LHCN-M2 (cell line): Measurements from ENCODE around the gene SPIN1. TPM values are rescaled to one million over a fixed set of nuclear protein-coding genes. Genes with fewer than 3 reads are reported as not detected.
A peak's percentile ranks its signal among the peaks of the same experiment; 100 is the strongest.

ENCODE experiments used
- DNase-seq: peaks from one replicate; pipeline ENCODE4 v3.0.0-alpha.2; 2012; ENCODE audit warnings: low read depth
- total RNA-seq: library from RNA; depleted of rRNA; stranded (reverse); fragments of >200 nt; gene quantifications from 2 replicates; pipeline ENCODE4 v1.2.3, GENCODE V29; 2014

SPIN1 gene
- total RNA-seq, 1 experiment from 2014 or later: 113 TPM

DNA sequence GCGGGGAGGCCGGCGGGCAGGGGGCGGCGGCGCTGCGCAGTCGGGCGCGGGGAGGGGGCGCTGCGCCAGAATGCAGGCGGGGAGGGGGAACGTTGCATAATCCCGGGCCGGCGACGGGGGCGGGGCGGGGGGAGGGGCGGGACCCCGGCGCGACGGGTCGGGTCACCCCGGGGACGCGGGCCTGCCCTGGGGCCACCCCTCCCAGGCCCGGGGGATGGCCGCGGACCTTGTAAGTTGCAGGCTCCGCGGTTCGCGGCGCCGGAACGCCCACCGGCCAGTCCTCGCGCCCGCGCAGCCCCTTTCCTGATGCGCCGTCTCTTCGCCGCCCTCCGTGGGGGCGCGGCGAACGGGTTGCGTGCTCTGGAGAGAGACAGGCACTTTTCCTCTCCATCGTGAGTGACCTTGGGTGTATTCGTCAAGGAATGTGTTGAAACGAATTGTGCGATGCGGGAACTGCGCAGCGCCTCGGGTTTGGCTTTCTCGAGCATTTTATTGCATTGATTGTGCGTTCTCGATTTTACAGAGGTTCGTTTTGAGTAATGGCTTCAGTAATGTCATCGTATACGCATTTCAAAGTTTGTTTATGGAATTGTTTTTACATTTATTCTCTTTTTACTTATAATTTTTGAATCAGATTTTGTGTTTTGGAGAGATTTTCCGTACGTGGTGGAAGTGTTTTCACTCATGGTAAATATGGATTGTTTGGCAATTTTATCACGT is 802 bp downstream of the SPIN1 start:
- DNase-seq: peak; percentile 71

DNA sequence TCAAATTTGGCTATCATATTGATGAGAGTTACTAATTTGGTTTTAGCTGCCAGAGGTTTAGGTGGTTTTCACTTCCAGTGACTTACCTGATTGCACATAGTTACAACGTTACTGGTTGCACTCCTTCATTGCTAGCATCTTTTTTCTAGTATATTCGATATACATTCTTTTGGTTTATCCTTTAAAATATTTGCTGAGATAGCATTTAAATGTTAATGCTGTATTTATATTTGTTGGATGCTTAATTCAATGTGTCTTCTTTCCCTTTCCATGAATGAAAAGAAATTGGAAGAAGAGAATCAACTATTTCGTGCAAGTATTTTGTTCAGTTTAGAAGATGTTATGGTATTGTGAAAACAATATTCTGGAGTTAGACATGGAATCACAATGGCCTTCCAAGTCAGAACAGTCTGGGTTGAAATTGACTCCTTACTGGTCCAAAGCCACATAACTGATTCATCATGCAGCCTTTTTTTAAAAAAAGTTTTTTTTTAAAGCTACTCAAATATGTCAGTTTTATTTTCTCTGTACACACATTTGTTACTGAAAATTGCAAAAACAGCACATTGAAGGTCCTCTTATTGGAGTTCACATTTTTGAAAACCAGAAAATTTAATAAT is 2.2 kb downstream of the SPIN1 start:
- no peak for DNase-seq

DNA sequence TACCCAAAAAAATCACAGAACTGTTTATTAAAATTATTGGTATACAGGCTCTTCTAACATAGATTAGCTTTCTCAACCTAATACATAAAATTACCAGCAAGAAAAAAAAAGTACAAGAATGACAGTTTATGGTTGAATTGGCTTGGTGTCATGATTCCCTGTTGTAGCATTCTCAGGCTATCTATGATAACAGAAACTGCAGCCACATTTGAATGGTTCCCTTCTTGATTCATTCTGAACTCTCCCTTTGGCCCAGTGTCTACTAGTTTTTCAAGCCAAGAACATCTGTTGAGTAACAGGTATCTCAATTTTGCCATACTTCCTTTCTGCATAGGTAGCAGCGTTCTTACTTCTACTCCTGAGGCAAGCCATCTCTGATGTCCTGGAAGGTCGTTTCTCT is 3.0 kb downstream of the SPIN1 start:
- no peak for DNase-seq

DNA sequence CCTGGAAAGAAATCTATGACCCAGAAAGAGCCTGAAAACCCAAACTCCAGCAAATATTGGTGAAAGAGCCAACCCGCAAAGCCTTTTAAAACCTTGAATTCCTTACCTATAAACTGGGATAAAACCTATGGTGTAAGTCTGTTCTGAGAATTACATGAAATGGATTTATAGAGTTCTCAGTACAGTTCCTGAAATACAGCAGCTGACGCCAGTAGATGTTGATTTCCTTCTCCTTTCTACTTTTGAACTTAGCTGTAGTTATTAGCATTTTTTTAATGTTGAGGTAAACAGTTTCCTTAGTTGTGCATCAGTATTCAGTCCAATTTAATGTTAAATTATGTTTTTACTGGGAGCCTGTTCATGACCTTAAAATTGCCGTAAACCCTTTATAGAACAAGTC is 3.7 kb downstream of the SPIN1 start:
- DNase-seq: no peak

DNA sequence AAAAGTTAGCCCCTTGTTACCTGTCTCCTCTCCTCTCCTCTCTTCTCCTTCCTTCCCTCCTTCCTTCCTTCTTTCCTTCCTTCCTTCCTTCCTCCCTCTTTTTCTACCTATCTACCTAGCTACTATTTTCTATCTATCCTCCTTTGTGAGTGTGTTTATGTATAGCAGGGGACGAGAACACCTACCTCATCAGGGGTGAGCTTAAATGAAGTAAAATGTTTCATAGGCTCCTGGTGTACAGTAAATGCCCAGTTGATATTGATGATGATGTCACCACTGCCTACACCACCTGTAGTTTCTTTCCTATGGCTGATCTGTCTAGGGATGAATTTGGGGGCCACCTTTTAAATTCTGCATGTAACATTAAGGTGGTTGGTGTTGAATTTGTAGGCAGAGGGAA is 4.3 kb downstream of the SPIN1 start:
- DNase-seq: no peak

DNA sequence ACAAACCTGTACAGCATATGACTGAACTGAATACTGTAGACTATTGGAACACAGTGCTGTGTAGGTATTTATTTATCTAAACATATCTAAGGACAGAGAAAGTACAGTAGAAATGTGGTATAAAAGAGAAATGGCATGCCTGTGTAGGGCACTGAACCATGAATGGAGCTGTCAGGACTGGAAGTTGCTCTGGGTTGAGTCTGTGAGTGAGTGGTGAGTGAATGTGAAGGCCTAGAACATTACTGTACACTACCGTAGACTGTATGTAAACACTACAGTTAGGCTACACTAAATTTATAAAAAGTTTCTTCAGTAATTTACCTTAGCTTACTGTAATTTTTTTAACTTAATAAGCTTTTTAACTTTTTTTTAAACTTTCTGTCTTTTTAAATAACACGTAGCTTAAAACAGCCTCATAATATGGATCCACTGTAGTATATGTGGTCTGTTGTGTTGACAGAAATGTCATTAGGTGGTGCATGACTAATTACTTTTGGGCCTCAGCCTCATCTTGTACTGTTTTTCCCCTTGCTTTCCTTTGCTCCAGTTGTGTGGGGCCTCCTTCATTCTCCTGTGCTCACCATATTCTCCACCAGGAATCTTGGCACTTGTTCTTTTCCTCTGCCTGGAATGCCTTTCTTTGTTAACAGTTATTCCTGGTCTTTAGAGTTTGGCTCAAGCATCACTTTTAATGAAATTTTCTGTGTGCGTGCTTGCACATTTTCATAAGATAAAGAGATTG is 8.8 kb downstream of the SPIN1 start:
- no peak for DNase-seq

DNA sequence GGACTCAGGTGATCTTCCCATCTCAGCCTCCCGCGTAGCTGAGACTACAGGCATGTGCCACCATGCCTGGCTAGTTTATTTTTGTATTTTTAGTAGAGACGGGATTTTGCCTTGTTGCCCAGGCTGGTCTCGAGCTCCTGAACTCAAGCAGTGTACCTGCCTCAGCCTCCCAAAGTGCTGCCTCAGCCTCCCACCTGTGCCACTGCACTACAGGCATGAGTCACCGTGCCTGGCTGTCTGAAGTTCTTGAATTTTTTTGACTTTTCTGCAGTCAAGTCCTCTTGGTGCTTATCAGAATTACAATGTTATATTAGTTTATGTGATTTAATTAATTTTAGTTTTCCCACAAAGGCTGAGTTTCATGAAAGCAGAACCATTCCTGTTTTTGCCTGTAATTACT is 9.8 kb downstream of the SPIN1 start:
- no peak for DNase-seq

DNA sequence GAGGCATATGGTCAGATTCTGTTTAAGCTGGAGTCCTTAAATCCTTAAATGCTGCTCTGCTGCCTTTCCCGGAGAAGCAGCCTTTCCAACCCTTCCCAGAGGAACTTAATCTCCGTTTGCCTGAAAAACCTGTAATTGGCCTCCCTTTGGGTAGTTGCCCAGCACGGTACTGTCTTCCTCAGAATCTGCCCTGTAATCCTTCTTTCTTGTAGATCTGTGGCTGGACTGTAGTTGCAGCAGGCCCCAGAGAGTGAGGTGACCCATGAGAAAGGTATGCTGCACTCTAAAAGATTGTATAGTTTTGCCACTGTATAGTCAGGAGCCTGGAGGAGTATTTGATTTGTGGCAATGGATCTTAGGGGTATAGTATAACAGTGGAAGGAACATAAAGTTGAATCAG is 11.7 kb downstream of the SPIN1 start:
- DNase-seq: peak; percentile 68

DNA sequence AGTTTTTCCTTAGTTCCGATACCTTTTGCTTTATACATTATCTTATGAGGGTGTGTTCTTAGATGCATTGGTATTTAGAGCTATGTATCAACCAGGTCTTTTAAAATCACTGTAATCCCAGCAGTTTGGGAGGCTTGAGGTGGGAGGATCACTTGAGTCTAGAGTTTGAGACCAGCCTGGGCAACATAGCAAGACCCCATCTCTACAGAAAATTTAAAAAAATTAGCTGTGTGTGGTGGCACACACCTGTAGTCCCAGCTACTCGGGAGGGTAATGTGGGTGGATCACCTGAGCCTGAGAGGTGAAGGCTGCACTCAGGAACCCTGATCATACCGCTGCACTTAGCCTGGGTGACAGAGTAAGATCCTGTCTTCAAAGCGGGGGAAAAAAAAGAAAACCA is 15.1 kb downstream of the SPIN1 start:
- no peak for DNase-seq

DNA sequence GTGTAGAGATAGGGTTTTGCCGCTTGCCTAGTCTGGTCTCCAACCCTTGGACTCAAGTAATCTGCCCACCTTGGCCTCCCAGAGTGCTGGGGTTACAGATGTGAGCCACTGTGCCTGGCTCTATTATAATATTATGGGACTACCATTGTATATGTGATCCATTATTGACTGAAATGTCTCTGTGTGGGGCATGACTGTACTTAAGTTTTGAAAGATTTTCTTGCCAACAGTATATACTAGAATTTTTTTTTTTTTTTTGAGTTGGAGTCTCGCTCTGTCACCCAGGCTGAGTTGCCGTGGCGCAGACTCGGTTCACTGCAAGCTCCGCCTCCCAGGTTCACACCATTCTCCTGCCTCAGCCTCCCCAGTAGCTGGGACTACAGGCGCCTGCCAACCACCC is 17.8 kb downstream of the SPIN1 start:
- no peak for DNase-seq

DNA sequence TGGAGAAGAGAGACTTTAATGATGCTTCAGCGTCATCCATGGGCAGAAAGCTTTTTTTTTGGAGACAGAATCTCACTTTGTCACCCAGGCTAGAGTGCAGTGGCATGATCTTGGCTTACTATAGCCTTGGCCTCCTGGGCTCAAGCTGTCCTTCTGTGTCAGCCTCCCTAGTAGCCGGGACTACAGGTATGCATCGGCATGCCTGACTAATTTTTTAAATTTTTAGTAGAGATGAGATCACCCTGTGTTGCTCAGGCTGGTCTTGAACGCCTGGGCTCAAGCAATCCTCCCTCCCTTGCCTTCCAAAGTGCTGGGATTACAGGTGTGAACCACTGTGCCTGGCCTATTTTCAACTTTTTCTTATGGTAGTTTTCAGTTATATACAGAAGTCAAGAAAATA is 23.2 kb downstream of the SPIN1 start:
- DNase-seq: no peak

DNA sequence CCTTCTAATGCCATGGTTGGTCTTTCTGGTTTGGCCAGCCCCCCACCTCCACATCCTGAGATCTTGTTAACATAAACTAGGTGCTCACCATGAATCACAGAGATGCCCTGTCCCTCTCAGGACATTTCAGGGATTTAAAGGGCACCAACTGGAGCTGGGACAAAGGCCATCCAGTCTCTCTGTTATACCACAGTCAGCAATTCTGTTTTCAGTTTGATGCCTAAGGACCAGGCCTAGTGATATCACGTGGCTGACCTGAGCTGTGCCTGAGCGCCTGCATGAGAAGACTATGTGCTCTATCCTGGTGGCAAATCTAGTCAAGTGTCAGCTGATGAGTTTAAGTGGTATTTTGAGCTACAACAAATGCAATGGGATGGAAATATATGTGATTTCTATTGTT is 26.1 kb downstream of the SPIN1 start:
- no peak for DNase-seq

DNA sequence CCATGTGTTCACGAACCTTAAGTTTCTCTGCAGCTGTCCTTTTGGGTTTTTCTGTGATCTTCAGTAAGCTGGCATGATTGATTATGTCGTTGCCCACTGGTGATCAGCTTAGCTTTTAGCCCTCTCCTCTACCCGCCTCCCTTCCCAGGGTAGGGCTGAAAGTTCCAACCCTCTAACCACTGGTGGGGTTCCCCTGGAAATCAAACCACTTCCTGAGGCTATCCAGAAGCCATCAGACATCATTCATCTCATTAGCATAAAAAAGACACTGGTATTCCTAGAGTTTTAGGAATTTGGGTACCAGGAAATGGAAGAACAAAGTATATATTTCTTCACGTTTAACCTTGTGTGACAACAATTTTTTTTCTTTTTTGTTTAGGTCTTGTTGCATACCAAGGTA is 29.8 kb downstream of the SPIN1 start:
- DNase-seq: no peak

DNA sequence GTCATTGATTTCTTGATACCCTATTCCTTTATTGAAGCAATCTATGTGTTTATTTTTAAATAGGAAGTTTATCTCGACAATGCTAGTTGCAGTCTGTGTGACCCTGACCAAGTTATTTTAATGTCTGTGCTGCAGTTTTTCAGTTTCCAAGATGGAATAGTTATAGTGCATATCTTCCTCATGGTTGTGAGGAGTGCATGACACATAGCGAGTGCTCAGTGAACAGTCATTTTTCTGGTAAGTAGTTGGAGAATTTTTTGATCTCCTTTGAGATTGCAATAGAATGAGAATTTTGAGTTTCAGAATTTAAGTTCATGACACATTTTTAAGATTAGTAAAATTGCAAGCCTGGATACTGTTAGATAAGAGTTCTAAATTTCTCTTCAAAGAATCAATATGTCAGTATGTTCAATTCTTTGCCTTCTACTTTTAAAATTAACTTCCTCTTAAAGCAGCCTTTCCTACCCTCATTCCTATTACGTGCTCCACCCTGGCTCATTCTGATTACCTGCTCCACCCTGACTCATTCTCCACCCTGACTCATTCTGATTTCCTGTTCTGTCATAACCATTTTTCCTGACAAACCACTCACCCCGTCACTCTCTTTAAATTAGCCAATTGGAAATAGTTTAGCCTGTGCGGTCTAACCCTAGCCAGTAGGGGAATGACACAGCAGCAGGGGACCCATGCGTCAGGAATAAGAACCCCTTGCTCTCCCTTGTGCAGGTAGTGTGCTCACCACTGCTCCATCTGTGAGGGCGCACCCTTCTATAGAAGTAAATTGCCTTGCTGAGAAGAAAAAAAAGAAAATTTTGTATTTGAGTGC is 30.7 kb downstream of the SPIN1 start:
- peak; percentile 25 for DNase-seq

DNA sequence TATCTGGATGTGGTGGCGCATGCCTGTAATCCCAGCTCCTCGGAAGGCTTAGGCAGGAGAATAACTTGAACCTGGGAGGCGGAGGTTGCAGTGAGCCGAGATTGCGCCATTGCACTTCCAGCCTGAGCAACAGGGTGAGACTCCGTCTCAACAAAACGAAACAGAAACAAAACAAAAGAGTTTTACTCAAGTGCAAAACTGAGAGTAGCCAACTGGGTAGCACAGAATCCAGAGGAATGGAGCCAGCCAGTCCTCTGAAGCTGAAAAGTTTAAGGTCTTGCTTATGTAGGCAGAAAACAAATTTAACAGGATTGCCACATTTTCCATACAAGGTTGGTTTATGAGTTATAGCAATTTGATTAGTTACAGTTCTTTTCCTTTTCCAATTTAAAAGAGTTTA is 32.0 kb downstream of the SPIN1 start:
- no peak for DNase-seq

DNA sequence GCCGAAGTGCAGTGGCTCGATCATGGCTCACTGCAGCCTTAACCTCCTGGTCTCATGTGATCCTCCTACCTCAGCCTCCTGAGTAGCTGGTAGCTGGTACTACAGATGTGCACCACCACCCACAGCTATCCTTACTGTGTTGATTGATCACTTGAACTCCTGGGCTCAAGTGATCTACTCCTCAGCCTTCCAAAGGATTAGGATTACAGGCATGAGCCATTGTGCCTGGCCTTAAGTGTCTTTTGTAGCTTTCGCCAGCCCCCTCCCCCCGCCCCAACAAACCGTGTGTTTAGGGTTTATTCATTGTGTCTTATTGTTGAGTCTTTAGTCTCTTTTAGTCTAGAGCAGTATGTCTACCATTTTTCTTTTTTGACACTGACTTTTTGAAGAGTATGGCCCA is 33.1 kb downstream of the SPIN1 start:
- DNase-seq: no peak

DNA sequence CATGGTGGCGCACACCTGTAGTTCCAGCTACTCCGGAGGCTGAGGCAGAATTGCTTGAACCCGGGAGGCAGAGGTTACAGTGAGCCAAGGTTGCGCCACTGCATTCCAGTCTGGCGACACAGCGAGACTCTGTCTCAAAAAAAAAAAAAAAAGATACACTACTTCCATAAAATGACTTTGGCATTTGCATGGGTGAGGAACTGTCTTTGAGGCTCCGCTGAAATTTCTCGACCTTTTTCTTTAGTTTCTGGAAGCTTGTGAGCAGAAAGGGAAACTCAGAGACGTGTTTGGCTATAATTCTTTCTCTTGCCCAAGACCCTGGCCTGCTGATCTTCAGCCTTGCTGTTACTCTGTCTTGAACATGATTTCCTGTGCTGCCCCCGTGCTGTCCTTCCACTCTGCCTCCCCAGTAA is 37.3 kb downstream of the SPIN1 start:
- DNase-seq: peak; percentile 38

DNA sequence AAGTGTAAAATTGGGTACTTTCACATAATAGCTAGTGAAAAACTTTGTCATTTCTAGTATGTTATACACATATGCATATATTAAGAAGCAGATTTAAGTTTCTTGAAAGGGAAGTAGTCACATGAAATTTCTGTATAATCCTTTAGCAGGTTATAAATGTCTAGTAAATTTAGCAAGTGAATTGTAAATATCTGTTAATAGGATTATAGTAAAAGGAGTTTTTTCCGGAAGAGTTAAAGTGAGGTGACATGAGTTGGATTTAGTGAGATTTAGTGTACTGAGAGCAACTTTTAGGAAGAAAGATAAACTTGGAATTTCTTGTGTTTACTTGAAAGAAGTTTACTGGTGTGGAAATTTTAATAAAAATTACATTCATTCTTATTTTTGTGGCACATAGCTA is 38.4 kb downstream of the SPIN1 start:
- no peak for DNase-seq

DNA sequence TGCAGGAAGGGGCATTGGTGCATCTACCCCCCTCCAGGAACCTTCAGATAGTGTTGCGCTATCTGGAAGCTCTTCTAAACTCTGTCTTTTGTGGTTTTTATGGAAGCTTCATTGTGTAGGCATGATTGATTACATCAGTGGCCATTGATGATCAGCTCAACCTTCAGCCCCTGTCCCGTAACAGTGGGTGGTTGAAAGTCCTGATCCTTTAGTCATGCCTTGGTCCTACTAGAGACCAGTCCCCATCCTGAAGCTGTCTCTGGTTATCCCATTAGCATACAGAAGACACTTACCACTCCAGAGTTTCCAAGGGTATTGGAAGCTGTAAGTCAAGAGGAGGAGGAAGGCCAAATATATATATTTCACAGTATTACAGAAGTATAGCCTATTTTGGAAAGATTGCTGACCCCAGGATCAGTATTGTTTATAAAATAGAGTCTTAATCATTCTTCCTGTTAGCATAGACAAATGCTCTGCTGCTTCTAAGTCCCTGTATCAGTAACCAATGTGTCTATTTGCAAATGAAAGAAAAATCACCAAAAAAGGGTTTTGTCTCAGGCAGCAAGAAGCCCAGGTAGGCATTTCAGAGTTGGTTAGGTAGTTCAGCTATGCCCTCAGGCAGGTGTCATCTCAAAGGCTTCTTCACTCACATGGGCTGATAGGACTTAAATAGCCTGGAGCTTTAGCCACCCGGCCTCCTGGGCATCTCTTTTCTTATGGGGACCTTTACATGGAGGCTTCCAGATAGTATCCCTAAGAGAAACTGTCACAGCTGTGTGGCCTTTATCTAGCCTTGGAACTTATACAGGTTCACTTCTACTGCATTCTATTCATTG is 41.6 kb downstream of the SPIN1 start:
- no peak for DNase-seq

DNA sequence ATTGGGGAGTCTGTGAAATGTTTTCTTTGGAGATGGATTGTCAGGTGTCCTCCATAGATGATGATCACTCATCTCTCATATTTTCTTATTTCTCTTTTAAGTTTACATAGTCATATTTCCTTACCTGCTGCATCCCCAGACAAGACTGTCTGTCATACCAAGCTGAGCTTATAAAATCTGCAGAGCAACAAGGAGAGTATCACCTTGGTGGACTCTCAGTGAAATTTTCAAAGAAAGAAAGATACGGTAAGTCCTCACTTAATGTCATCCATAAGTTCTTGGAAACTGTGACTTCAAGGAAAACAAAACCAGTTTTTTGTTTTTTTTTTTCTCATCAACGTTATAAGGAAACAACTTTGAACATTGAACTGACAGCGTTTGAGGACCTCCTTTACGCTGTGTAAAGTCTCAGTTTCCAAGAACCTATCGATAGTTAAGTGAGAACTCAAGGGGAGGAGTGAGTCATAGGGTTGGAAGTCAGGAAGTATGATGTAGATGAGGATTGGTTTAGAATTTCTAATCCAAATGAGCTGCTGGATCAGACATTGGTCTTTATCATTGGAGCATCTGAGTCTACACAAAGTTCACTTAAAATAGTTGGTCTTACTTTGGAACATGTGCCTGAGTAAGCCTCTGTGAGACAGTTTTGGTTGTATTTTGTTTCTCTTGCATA is 45.5 kb downstream of the SPIN1 start:
- DNase-seq: peak; percentile 42

DNA sequence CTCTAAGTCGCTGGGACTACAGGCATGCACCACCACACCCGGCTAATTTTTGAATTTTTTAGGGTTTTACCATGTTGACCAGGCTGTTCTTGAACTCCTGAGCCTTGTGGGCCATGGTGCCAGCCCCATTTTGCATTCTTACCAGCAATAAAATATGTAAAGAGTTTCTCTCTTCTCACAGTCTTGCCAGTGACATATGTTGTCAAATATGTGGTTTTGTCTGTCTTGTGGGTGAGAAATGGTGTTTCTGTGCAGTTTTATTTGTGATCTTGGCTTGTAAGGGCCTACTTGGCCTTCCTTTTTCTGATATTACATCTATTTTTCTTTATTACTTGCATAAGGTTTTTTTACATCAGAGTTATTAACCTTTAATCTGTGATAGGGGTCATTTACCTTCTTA is 47.1 kb downstream of the SPIN1 start:
- DNase-seq: no peak
